ENCODE results near the gene TAB2.
"Not testable (repeated sequence)": the region's sequence is repeated elsewhere in the genome, so short reads cannot be mapped to it uniquely, and the experiment has no call there.

Gene TAB2

GRCh38 chr6:149423964-149424440 lies 106.5 kb downstream of the TAB2 start:
- DNase-seq: no peak

- no peak for DNase-seq
Observed at GRCh38 chr6:149425224-149425623, 107.7 kb downstream of the TAB2 start.

GRCh38 chr6:149425754-149426153 lies 108.2 kb downstream of the TAB2 start:
- DNase-seq: no peak

- no peak for DNase-seq
Observed at GRCh38 chr6:149428606-149429005, 111.1 kb downstream of the TAB2 start.

DNA sequence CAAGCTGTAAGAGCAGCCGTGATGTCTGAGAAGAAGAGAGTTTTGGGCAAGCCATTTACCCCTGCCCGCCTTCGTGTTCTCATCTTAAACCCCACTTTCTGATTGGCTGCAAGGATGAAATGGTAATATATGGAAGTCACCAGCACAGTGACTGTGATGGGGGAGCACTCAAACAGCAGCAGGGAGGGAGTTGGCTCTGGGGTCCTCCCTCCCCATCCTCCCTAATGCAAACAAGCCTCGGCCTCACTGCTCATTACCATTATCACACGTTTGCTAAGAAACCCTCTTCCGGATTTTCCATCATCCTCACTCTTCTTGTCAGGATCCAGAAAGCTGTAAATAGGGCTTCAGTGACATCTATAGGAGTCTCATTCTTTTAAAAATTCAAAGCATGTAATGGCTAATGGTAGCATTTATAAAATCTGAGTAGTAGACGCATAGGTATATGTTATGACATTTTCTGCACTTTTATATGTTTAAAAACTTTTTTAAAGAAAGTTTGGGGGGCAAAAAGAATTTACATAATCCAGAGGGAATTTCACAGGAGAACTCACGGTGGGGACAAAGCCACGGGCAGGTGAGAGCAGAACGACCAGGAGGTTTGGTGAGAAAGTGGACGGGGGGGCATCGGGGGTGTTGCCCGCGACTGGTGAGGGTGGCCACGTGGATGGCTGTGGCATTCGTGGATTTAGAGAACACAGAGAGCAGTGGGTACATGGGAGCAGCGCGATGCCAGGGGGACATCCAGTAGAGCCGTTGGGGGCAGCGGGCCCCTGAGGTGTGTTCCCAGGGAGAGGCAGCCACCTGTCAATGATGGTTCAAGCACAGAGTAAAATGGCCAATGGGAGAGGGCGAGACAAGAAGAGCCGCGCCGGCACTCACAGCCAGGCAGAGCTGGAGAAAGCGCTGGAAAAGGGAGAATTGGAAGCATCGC lies 112.2 kb downstream of the TAB2 start:
- no peak for DNase-seq

DNA sequence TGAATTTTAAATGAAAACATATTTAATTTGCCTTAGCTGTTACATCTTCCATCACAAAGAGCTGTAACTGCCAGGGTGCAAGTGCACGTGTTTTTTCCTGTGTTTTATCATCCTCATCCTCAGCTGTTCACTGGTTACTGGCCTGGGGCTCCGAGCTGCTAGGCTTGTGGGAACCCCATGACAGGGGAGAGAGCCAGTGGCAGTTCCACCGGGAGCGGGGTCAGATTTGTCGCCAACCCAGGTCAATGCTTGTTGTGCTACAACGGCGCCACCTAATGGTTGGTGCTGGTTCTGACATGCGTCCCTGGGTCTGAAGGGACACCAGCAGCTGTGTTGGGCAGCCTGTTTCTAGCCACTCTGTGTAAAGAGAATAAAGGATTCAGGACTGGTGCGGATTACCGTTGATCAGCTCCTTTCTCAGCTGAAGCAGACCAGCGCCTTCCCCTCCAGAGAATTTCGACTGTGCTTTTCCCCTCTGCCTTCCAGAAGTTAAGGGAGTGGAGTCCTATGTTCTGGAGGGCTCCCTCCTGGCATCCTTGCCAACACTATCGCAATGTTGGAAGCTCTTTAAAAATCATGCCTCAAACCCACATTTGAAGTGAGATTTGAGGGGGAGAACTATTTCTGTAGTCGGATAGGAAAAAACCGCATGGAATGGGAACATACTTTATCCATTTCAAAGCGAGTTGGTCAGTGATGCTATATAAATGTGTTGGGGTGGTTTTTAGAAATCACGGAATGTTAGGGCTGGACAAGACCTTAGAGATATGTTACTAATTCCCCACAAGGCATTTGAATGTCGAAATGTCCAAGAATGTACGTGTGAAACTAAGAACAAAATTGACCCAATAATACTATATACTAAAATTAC lies 114.6 kb downstream of the TAB2 start:
- peak; percentile 95 to 97 for DNase-seq

DNA sequence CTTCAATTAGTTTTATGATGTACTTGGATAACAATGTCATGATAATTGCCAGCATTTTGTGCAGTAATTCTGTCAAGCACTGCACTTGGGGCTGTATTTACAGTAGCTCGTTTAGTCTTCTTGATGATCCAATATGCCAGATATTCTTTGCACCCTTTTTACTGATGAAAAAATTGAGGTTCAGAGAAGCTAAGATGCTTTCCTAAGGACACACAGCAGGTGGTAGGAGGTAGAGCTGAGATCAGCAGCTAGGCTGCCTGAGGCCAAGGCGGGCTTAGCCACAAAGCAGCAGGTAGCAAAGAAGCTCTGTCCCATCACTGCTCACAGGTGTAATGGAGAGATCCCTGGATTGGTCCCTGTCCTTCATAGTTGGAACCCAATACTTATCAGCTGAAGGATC lies 115.9 kb downstream of the TAB2 start:
- no peak for DNase-seq

DNA sequence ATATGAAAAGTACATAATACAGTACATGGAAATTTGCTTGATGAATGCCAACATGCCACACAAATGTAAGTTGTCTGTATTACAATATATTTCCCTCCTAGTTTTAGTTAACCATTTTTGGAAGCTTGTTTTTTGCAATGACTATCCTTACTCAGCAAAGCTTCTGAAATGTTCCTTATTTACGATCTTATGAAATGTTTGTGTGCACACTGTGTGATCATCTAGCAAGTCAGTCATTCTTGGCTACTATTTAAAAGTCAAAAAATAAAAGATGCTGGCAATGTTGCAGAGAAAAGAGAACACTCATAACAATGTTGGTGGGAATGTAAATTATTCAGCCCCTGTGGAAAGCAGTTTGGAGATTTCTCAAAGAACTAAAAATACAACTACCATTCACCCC lies 116.4 kb downstream of the TAB2 start:
- no peak for DNase-seq

GRCh38 chr6:149435919-149436586 lies 118.5 kb downstream of the TAB2 start:
- no peak for DNase-seq

DNA sequence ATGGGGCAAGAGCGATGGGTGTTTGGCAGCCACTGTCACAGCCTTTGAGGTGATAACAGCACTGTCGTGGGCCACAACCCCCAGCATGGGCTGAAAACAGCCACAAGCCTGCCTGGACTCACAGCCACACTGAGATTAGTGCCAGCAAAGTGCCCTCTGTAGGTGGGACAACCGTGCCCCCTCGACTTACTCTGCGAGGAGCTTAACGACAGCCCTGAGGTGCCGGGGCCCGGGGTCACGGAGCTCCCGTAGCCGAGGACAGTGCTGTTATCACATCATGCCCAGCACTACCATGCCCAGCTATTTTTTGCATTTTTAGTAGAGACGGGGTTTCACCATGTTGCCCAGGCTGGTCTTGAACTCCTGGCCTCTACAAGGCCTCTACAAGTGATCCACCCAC lies 119.1 kb downstream of the TAB2 start:
- no peak for DNase-seq

- DNase-seq: no peak
Observed at GRCh38 chr6:149437212-149437611, 119.7 kb downstream of the TAB2 start.

DNA sequence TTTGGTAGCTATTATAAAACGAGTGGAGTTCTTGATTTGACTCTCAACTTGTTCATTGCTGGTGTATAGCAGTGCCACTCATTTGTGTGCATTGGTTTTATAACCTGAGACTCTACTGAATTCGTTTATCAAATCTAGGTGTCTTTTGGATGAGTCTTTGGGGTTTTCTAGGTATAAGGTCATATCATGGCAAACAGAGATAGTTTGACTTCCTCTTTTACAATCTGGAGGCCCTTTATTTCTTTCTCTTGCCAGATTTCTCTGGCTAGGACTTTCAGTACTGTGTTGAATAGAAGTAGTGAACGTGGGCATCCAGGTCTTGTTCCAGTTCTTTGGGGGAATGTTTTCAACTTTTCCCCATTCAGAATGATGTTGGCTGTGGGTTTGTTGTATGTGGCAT lies 121.3 kb downstream of the TAB2 start:
- no peak for DNase-seq

DNA sequence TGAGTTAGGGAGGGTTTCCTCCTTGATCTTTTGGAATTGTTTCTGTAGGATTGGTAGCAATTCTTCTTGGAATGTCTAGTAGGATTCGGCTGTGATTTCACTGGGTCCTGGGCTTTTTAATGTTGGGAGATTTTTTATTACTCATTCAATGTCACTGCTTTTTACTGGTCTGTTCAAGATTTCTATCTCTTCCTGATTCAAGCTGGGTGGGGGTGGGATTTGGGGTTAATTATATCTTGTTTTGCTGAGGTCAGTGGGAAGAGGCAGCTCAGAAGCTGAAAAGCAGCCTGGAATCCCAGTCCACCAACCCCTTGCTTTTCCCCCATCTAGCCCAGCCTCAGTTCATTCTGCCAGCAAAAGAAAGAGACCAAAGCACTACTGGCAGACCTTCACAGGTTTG lies 122.1 kb downstream of the TAB2 start:
- no peak for DNase-seq

GRCh38 chr6:149440735-149441671 lies 123.5 kb downstream of the TAB2 start:
- DNase-seq: no peak

GRCh38 chr6:149441740-149442139 lies 124.2 kb downstream of the TAB2 start:
- no peak for DNase-seq

DNA sequence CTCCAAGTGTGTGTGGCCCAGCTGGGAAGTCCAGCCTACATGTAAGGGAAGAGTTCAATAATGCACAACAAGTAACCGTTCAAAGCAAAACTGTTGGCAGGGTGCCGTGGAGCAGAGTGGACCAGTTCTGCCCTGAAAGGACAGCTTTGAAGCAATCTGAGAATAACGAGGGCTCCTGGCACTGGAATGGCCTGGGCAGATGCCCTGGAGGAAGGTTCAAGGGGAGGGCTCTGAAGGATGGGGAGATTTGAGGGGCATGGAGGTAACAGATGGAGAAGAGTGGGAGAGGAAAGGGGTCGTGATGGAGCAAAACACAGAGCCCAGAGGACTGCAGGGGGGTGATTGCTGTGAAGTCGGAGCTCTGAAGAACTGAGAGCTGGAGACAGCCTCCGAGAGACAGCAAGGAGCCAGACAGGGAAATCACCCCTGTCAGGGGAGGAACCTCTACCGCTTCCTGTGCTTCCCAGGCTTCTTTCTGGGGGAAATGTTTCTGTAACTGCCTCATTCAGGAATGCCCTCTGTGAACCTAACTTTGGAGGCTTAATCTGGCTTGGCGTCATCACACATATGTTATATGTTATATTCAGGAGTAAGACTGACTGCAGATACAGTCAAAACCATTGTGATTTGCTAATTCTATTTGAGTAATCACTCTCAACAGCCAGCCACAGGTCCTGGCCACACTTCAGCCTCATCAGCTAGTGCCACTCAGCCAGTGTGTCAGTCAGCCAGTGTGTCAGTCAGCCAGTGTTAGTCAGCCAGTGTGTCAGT lies 126.1 kb downstream of the TAB2 start:
- no peak for DNase-seq

GRCh38 chr6:149444360-149445094 lies 127.0 kb downstream of the TAB2 start:
- DNase-seq: not testable (repeated sequence)

DNA sequence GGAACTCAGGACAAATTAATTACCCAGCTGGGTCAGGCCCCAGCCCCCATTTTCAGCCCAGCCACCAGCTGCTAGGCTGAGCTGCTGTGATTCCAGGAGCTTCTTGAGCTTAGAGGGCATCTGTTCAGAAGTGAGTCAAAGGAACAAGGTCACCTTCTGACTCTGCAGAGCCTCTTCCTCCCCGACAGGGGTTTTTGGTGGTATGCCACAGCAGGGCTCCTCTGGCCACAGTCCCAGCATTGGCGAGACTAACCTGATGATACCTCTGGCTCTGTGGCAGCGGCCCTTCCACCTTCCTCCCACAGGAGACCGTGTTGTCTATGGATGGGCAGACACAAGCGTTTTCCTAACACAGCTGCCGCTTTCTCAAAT lies 127.6 kb downstream of the TAB2 start:
- DNase-seq: no peak

DNA sequence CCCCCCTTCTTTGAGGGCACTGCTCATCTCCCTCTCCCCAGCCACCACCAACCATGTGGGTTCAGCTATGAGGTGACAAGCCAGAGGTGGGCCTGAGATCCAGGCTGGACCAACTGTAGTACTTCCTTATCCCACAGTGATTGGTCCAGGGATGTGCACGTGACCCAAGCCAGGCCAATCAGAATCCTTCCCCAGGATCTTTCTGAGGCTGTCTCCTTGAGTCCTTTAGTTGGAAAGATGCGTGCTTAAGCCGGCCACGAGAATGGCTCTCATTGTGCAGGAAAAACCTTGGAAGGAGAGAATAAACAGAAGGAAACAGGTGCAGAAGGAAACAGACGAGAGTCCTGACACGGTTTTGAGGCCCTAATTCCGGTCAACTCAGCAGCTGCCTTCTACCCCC lies 128.1 kb downstream of the TAB2 start:
- no peak for DNase-seq

- no peak for DNase-seq
Observed at GRCh38 chr6:149446791-149447376, 129.4 kb downstream of the TAB2 start.
